ENCODE results near the gene USE1. TPM values are rescaled to one million over a fixed set of nuclear protein-coding genes. Genes with fewer than 3 reads are reported as not detected.

USE1 gene
- total RNA-seq, 1 donor from 2014 or later: 234 TPM

DNA sequence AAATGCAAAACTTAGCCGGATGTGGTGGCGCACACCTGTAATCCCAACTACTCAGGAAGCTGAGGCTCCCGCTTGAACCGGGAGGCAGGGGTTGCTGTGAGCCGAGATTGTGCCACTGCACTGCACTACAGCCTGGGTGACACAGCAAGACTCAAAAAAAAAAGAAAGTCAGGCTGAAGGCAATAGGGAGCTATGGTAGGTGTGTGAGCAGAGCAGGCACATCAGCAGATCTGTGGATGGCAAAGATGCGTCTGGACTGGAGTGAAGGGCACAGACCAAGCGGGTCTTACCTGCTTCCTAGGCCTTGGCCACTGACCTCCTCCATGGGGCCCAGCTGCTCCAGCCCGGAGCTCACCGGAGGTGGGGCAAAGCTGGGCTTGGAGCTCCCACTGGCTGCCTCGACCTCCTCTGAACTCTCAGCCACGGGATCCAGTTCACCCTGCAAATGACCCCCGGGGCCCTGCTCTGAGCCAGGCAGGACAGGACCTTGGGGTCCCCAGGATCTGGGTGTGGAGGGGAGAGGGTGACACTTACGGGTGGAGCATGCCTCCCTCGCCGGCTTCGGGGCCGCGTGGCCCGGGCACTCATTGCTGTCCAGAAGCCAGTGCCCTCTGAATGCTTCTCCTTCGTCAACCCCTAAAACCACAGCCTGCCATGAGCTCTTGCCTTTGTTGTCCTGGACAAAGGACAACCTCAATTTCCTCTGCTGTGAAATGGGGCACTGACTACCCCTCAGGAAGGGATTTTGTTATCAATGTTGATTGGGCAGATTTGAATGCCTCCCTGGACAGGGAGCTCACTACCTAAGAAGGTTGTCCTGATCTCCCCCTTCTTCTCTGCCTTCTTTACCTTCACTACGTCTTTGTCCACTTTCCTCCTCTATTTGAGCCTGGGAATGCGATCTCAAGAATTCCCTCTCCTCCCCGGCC, 48.8 kb downstream of the USE1 start:
- Histone ChIP-seq H3K36me3 (peaks cover 0 to 4% of the 10 kb centered on the region in 2 donors), H3K9me3 (no peaks in the 10 kb centered on the region), H3K27me3 (no peaks in the 10 kb centered on the region), H3K27ac (no peak overlapping the region), H3K4me3 (peak overlapping the region in 1 of 2 donors; percentile 33), H3K4me1 (peaks cover 5 to 6% of the 10 kb centered on the region in 2 donors)
- TF ChIP-seq, protein P1, sequence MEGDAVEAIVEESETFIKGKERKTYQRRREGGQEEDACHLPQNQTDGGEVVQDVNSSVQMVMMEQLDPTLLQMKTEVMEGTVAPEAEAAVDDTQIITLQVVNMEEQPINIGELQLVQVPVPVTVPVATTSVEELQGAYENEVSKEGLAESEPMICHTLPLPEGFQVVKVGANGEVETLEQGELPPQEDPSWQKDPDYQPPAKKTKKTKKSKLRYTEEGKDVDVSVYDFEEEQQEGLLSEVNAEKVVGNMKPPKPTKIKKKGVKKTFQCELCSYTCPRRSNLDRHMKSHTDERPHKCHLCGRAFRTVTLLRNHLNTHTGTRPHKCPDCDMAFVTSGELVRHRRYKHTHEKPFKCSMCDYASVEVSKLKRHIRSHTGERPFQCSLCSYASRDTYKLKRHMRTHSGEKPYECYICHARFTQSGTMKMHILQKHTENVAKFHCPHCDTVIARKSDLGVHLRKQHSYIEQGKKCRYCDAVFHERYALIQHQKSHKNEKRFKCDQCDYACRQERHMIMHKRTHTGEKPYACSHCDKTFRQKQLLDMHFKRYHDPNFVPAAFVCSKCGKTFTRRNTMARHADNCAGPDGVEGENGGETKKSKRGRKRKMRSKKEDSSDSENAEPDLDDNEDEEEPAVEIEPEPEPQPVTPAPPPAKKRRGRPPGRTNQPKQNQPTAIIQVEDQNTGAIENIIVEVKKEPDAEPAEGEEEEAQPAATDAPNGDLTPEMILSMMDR (IDR thresholded peaks at IDR 0.05): no peak
- no peak for DNase-seq (ENCODE audit: low spot score in 2 of 2)
- intact Hi-C loops (cut with DNase I): loop anchor here (10.0 kb wide), 1 partner anchor 201 kb away; the partner anchor contains the start of gene NXNL1

DNA sequence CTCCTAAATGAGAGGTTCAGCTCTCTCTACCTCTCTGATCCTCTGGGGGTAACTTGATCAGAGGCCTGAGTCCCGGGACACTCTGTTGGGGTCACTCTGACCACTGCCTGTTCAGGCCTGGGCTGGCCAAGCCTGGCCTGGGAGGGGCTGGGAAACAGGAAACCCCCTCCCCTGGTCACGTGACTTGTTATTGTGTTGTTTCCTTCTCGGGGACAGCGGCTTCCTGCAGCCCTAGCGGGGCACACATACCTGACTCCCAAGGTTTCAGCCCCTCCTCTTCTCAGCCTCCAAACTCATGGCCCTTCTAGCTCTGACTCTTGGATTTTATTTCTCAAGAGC, 49.5 kb downstream of the USE1 start, which contains the start of gene USHBP1:
USHBP1 (minus strand) TSS at position 105 of the 339 bp plus-strand sequence. CDS start 446 bp downstream, outside the sequence.
- no peaks in the 10 kb centered on the region for H3K9me3 ChIP-seq
- TF ChIP-seq, protein P1 (IDR thresholded peaks at IDR 0.05): no peak
- no peaks in the 10 kb centered on the region for H3K27me3 ChIP-seq
- intact Hi-C loops (cut with DNase I): loop anchor here (10.0 kb wide), 1 partner anchor 200 kb away; the partner anchor contains the start of gene NXNL1
- peaks cover 0 to 10% of the 10 kb centered on the region in 2 donors for H3K36me3 ChIP-seq
- no peak within 1 kb of the TSS for H3K27ac ChIP-seq
- H3K4me1 ChIP-seq: peaks cover 5 to 6% of the 10 kb centered on the region in 2 donors
- no peak for DNase-seq (ENCODE audit: low spot score in 2 of 2)
- peak within 1 kb of the TSS in 1 of 2 donors; percentile 33 for H3K4me3 ChIP-seq

DNA sequence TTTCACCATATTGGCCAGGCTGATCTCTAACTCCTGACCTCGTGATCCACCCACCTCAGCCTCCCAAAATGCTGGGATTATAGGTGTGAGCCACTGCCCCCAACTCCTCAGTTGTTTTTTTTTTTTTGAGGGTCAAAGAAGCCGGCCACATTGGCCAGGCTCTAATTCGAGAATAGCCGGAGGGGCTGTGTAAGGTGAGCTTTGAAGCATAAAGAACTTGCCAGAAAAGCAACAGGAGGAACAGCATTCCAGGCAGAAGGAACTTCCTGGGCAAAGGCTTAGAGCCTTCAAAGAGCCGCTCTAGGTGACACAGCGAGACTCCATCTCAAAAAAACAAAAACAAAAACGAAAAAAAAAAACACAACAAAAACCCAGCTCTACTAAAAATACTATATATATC, 50.9 kb downstream of the USE1 start:
- no peaks in the 10 kb centered on the region for H3K27me3 ChIP-seq
- peaks cover 11 to 23% of the 10 kb centered on the region in 2 donors for H3K36me3 ChIP-seq
- no peak overlapping the region for H3K4me3 ChIP-seq
- intact Hi-C loops (cut with DNase I): loop anchor here (2.0 to 10.0 kb wide), 2 partner anchors 39 to 199 kb away; partner anchors contain the start of genes MRPL34 and NXNL1
- no peak for DNase-seq (ENCODE audit: low spot score in 2 of 2)
- H3K27ac ChIP-seq: no peak overlapping the region
- H3K4me1 ChIP-seq: peaks cover 5 to 6% of the 10 kb centered on the region in 2 donors
- TF ChIP-seq, protein P1 (IDR thresholded peaks at IDR 0.05): no peak
- H3K9me3 ChIP-seq: no peaks in the 10 kb centered on the region

DNA sequence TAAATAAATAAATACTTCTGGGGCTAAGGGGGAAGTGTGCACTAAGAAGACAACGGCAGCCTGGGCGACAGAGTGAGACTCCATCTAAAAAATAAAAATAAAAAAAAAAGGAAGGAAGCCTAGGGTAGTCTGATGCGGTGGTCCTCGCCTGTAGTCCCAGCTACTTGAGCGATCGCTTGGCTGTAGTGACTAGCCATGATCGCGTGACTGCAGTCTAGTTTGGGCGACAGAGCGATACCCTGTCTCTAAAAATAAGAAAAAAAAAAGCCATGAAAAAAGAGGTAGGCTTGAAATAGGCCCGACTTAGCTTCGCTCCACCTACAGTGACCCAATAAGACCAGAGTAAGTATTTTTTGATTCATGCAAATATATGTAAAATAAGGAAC, 51.4 kb downstream of the USE1 start:
- intact Hi-C loops (cut with DNase I): loop anchor here (2.0 to 10.0 kb wide), 2 partner anchors 38 to 198 kb away; partner anchors contain the start of genes MRPL34 and NXNL1
- TF ChIP-seq, protein P1 (IDR thresholded peaks at IDR 0.05): no peak
- no peak overlapping the region for H3K27ac ChIP-seq

DNA sequence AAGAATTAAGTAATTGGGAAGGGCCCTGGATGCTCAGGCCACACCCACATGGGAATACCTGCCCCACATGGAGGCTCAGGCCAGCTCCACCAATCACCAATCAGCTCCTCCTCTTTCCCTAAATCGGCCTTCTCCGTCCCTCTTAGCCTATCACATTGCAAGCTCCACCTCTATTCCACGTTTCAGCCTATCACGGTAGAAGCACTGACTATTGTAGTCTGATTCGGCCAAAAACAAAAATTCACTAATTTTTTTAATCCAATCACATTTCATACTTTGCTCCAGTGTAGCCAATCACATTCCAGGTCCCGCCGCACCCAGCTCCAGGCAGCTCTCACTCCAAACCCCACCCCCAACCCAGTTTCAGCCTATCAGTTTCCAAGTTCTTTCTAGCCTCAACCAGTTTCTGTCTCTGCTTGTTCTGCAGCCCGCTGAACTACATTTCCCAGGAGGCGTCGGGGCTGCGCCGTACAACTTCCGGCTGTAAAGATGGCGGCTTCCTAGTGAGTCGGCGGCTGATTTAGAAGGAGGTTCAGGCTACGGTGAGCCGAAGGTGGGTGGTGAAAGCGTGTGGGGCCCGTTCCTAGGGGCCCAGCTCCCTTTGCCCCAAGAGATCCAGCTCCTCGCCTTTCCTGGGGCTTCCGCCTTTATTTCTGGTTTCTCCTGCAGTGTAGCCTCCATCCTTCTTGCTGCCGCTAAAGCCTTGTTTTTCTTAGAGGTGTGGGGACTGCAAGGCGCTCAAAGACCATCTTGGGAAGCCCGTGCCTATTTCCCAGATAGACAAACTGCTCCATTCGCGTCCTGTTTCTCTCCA, 52.0 kb downstream of the USE1 start, which contains the start of gene BABAM1:
BABAM1 (plus strand) TSS at position 469 of the 814 bp plus-strand sequence. CDS start 1,364 bp downstream, outside the sequence.
- intact Hi-C loops (cut with DNase I): loop anchor here (1.0 to 10.0 kb wide), 5 partner anchors 21 to 198 kb away; partner anchors contain the start of genes GTPBP3, MRPL34, NXNL1 and USE1
- TF ChIP-seq, protein P1 (IDR thresholded peaks at IDR 0.05): no peak
- Histone ChIP-seq H3K27me3 (no peaks in the 10 kb centered on the region), H3K36me3 (peaks cover 20 to 34% of the 10 kb centered on the region in 2 donors), H3K4me1 (peaks cover 5 to 6% of the 10 kb centered on the region in 2 donors), H3K4me3 (peak within 1 kb of the TSS; percentile 79 to 96), H3K27ac (peak within 1 kb of the TSS; percentile 61 to 83), H3K9me3 (no peaks in the 10 kb centered on the region)
- DNase-seq (ENCODE audit: low spot score in 2 of 2): peak; percentile 92 to 99

More for the DNA sequence above, 51.4 kb downstream of the USE1 start:
- no peak for DNase-seq (ENCODE audit: low spot score in 2 of 2)
- Histone ChIP-seq H3K4me3 (peak overlapping the region in 1 of 2 donors; percentile 7), H3K4me1 (peaks cover 5 to 6% of the 10 kb centered on the region in 2 donors), H3K27me3 (no peaks in the 10 kb centered on the region), H3K9me3 (no peaks in the 10 kb centered on the region), H3K36me3 (peaks cover 15 to 28% of the 10 kb centered on the region in 2 donors)

Measured in ascending aorta (tissue), 2 donors.